Choroid plexus epithelial cell (primary cell): ENCODE measurements around the gene ZNF644.

ENCODE experiments used
- DNase-seq: peaks from one replicate; pipeline ENCODE4 v3.0.0-alpha.2; 2010; ENCODE audit warnings: low read depth
- H3K4me3 ChIP-seq: 2 replicates; pipeline ENCODE4 v1.5.1; 2011; ENCODE audit warnings: low read depth, mild to moderate bottlenecking, control low read depth, low read length, moderate library complexity
- CTCF ChIP-seq: conservative IDR thresholded peaks from 2 replicates; pipeline ENCODE4 v1.5.1; 2011; ENCODE audit warnings: low read depth, mild to moderate bottlenecking, control low read depth, inconsistent platforms, low read length, moderate library complexity

Gene ZNF644

GRCh38 chr1:91005285-91005684 is 16.6 kb downstream of the ZNF644 start:
- H3K4me3 ChIP-seq: no peak overlapping the region
- DNase-seq: no peak
- no peak for TF ChIP-seq CTCF

- no peak for TF ChIP-seq CTCF
- DNase-seq: no peak
- H3K4me3 ChIP-seq: no peak overlapping the region
Measured at GRCh38 chr1:91004145-91004544, 17.7 kb downstream of the ZNF644 start.

- no peak for DNase-seq
- no peak for TF ChIP-seq CTCF
Measured at GRCh38 chr1:90996742-90997413, 25.0 kb downstream of the ZNF644 start.

GRCh38 chr1:90995311-90995894 is 26.4 kb downstream of the ZNF644 start:
- no peak for DNase-seq
- H3K4me3 ChIP-seq: no peak overlapping the region
- no peak for TF ChIP-seq CTCF

More at GRCh38 chr1:90996742-90997413, 25.0 kb downstream of the ZNF644 start:
- no peak overlapping the region for H3K4me3 ChIP-seq

- peak; percentile 31 for DNase-seq
- no peak for TF ChIP-seq CTCF
- no peak overlapping the region for H3K4me3 ChIP-seq
Measured at GRCh38 chr1:90994461-90994860, 27.4 kb downstream of the ZNF644 start.

GRCh38 chr1:90993245-90993644 is 28.6 kb downstream of the ZNF644 start:
- no peak overlapping the region for H3K4me3 ChIP-seq
- no peak for TF ChIP-seq CTCF
- DNase-seq: no peak

- TF ChIP-seq CTCF: no peak
- no peak overlapping the region for H3K4me3 ChIP-seq
- DNase-seq: no peak
Measured at GRCh38 chr1:90990779-90991178, 31.1 kb downstream of the ZNF644 start.
